Panc1 (cell line): ENCODE measurements around the gene SGCG. TPM values are rescaled to one million over a fixed set of nuclear protein-coding genes. Genes with fewer than 3 reads are reported as not detected.

ENCODE experiments used
- ATAC-seq: fragments of 200-7000 bp; cut with Tn5 transposase; 2 replicates; pipeline ENCODE4 v1.9.1; 2020; ENCODE audit warnings: mild to moderate bottlenecking, moderate library complexity
- BruUV-seq: library from RNA; stranded (reverse); fragments of 400-500 nt; replicated peaks from 2 replicates; lab custom pipeline; 2021; lab: Mats Ljungman, UMichigan
- CTCF ChIA-PET: fragments of 300-600 bp; sonication (Branson Sonifier 250); formaldehyde crosslinking; loops from one replicate; lab custom pipeline; 2022; ENCODE audit warnings: antibody characterized with exemption; lab: Charles Lee
- POLR2A ChIA-PET: fragments of 300-600 bp; sonication (Branson Sonifier 250); formaldehyde crosslinking; loops from one replicate; lab custom pipeline; 2022; ENCODE audit warnings: antibody characterized with exemption; lab: Charles Lee
- DNase-seq: peaks from one replicate; pipeline ENCODE4 v3.0.0-alpha.2; 2010; ENCODE audit warnings: low read depth, low spot score
- H3K27ac ChIP-seq: 2 replicates; pipeline ENCODE4 v1.5.1; 2011; ENCODE audit warnings: mild to moderate bottlenecking, low read length, inconsistent platforms
- H3K27me3 ChIP-seq: fragments of 200-500 bp; sonication (Bioruptor generic); 2 replicates; pipeline ENCODE4 v1.6.0; 2014; ENCODE audit warnings: low read length, inconsistent platforms; ENCODE audit not compliant: control insufficient read depth, insufficient read depth
- H3K36me3 ChIP-seq: fragments of 200-500 bp; sonication (Bioruptor generic); 2 replicates; pipeline ENCODE4 v1.5.1; 2014; ENCODE audit warnings: inconsistent platforms, mild to moderate bottlenecking, low read length, moderate library complexity; ENCODE audit not compliant: control insufficient read depth, insufficient read depth
- H3K4me1 ChIP-seq: 2 replicates; pipeline ENCODE4 v1.5.1; 2011; ENCODE audit warnings: inconsistent platforms, mild to moderate bottlenecking, low read length, moderate library complexity; ENCODE audit not compliant: control insufficient read depth, insufficient read depth
- H3K4me3 ChIP-seq, 2 experiments: 2 replicates each; pipeline ENCODE4 v1.5.1; 2011 to 2012; ENCODE audit warnings: low read depth in 2 of 2, low read length in 2 of 2, mild to moderate bottlenecking in 2 of 2, inconsistent platforms in 1 of 2, moderate library complexity in 1 of 2
- H3K9me3 ChIP-seq: fragments of 200-500 bp; sonication (Bioruptor generic); 2 replicates; pipeline ENCODE4 v1.5.1; 2014; ENCODE audit warnings: low read depth, mild to moderate bottlenecking, inconsistent platforms, low read length, moderate library complexity; ENCODE audit not compliant: control insufficient read depth, insufficient read depth
- POLR2AphosphoS5 ChIP-seq: IDR thresholded peaks from 2 replicates; pipeline ENCODE4 v1.6.1; 2012; ENCODE audit warnings: mild to moderate bottlenecking, low read depth, low read length, moderate library complexity
- SIN3A ChIP-seq: IDR thresholded peaks from 2 replicates; pipeline ENCODE4 v1.6.1; 2012; ENCODE audit warnings: low read depth, mild to moderate bottlenecking, low read length, moderate library complexity, borderline replicate concordance; ENCODE audit not compliant: insufficient read depth
- TCF7L2 ChIP-seq: IDR thresholded peaks from 2 replicates; pipeline ENCODE4 v1.6.1; 2011; ENCODE audit warnings: mild to moderate bottlenecking, low read depth, low read length, inconsistent platforms
- in situ Hi-C: cut with HindIII; loops from 2 replicates; pipeline ENCODE4 v1.10.0; 2016; ENCODE audit warnings: low sequenced_read_pairs, low pct_unique_long_range_greater_than_20kb
- intact Hi-C: fragments of 100-400 bp; cut with micrococcal nuclease; formaldehyde crosslinking; loops from one replicate; pipeline ENCODE4 v1.10.0; 2022; ENCODE audit not compliant: unreplicated experiment
- total RNA-seq: library from RNA; stranded (reverse); gene quantifications from one replicate; pipeline ENCODE4 v1.2.1, GENCODE V29; 2021; ENCODE audit not compliant: unreplicated experiment
- TF ChIP-seq, protein P1 (sequence below): fragments of 450-650 bp; IDR thresholded peaks from 2 replicates; pipeline ENCODE4 v1.5.1; 2017; ENCODE audit warnings: mild to moderate bottlenecking
- TF ChIP-seq, protein P2 (sequence below), 2 experiments: IDR thresholded peaks; 2 replicates each; pipeline ENCODE4 v1.6.1; 2011 to 2012; ENCODE audit warnings: low read depth in 2 of 2, control low read depth in 1 of 2, low read length in 1 of 2, mild to moderate bottlenecking in 1 of 2, moderate library complexity in 1 of 2; ENCODE audit not compliant: insufficient read depth in 1 of 2

Gene SGCG
- total RNA-seq, 1 experiment from 2014 or later, result not detected

DNA sequence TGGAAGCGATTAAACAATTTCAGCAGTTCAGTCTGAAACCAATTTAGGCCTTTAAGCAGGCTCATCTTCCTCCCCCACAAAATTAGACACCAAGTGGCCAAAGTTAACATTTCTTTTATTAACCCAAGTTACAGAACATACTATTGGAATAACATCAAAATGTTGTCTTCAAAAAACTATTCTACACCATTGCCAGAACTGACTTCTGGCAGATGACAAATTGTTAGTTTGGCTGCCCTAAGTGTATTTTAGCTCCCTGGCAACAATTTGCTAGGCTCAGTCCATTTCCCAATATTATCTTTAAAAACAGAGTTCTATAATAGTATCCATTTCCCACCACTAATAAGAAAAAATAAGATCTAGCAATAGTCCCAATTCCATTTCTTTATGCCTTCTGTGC is 107.8 kb downstream of the SGCG start:
- Histone ChIP-seq H3K27me3 (no peaks in the 10 kb centered on the region), H3K27ac (no peak overlapping the region), H3K36me3 (no peaks in the 10 kb centered on the region), H3K4me3 (no peak overlapping the region), H3K4me1 (no peaks in the 10 kb centered on the region), H3K9me3 (no peaks in the 10 kb centered on the region)
- intact Hi-C loops (no loop called here), in situ Hi-C loops (no loop called here)
- ChIA-PET POLR2A (no interaction called here), CTCF (no interaction called here)
- BruUV-seq, result no TSS peak
- ATAC-seq, result no peak
- TF ChIP-seq, protein P1, sequence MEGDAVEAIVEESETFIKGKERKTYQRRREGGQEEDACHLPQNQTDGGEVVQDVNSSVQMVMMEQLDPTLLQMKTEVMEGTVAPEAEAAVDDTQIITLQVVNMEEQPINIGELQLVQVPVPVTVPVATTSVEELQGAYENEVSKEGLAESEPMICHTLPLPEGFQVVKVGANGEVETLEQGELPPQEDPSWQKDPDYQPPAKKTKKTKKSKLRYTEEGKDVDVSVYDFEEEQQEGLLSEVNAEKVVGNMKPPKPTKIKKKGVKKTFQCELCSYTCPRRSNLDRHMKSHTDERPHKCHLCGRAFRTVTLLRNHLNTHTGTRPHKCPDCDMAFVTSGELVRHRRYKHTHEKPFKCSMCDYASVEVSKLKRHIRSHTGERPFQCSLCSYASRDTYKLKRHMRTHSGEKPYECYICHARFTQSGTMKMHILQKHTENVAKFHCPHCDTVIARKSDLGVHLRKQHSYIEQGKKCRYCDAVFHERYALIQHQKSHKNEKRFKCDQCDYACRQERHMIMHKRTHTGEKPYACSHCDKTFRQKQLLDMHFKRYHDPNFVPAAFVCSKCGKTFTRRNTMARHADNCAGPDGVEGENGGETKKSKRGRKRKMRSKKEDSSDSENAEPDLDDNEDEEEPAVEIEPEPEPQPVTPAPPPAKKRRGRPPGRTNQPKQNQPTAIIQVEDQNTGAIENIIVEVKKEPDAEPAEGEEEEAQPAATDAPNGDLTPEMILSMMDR, result no peak
- no peak for TF ChIP-seq SIN3A
- no peak for TF ChIP-seq TCF7L2
- TF ChIP-seq POLR2AphosphoS5, result no peak
- TF ChIP-seq, protein P2, sequence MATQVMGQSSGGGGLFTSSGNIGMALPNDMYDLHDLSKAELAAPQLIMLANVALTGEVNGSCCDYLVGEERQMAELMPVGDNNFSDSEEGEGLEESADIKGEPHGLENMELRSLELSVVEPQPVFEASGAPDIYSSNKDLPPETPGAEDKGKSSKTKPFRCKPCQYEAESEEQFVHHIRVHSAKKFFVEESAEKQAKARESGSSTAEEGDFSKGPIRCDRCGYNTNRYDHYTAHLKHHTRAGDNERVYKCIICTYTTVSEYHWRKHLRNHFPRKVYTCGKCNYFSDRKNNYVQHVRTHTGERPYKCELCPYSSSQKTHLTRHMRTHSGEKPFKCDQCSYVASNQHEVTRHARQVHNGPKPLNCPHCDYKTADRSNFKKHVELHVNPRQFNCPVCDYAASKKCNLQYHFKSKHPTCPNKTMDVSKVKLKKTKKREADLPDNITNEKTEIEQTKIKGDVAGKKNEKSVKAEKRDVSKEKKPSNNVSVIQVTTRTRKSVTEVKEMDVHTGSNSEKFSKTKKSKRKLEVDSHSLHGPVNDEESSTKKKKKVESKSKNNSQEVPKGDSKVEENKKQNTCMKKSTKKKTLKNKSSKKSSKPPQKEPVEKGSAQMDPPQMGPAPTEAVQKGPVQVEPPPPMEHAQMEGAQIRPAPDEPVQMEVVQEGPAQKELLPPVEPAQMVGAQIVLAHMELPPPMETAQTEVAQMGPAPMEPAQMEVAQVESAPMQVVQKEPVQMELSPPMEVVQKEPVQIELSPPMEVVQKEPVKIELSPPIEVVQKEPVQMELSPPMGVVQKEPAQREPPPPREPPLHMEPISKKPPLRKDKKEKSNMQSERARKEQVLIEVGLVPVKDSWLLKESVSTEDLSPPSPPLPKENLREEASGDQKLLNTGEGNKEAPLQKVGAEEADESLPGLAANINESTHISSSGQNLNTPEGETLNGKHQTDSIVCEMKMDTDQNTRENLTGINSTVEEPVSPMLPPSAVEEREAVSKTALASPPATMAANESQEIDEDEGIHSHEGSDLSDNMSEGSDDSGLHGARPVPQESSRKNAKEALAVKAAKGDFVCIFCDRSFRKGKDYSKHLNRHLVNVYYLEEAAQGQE (IDR thresholded peaks at IDR 0.05; ENCODE audit: insufficient read depth in 1 of 2, low read depth in 2 of 2, low read length in 1 of 2), result no peak
- DNase-seq, result no peak

DNA sequence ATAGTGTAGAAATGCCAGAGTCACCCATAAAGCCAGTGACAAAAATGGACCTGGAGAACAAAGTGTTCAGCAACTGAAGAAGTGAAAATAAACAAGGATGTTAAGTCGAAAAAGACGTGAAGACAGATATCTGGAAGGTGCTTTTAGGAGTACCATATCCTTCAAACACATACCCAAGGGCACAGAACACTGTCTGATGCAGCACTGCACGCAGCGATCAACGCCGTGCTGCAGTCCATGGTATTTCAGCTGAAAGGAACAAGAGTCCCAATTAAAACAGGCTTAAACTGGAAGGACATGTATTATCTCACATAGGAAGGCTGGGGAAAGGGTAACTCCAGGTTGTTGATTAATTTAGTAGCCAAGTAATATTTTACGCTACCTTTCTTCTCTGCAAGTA is 108.2 kb downstream of the SGCG start:
- ATAC-seq (no peak), DNase-seq (no peak)
- Histone ChIP-seq H3K27ac (no peak overlapping the region), H3K9me3 (no peaks in the 10 kb centered on the region), H3K4me1 (no peaks in the 10 kb centered on the region), H3K27me3 (no peaks in the 10 kb centered on the region), H3K4me3 (no peak overlapping the region), H3K36me3 (no peaks in the 10 kb centered on the region)
- TF ChIP-seq TCF7L2 (no peak), POLR2AphosphoS5 (no peak), SIN3A (no peak)
- TF ChIP-seq, protein P1, result no peak
- TF ChIP-seq, protein P2 (IDR thresholded peaks at IDR 0.05; ENCODE audit: insufficient read depth in 1 of 2, low read depth in 2 of 2, low read length in 1 of 2), result no peak
- intact Hi-C loops, result no loop called here
- BruUV-seq, result no TSS peak
- CTCF ChIA-PET, result no interaction called here
- in situ Hi-C loops, result no loop called here
- POLR2A ChIA-PET, result no interaction called here
